OCI-LY1 (cell line): ENCODE measurements around the gene NSDHL.
"Not testable (repeated sequence)": the region's sequence is repeated elsewhere in the genome, so short reads cannot be mapped to it uniquely, and the experiment has no call there.

ENCODE experiments used
- H2AFZ ChIP-seq: fragments of 200-600 bp; sonication (generic), shearing (Covaris generic); 2 replicates; pipeline ENCODE4 v1.6.0; 2014; ENCODE audit warnings: antibody characterized with exemption, mild to moderate bottlenecking, low read length
- H3F3A ChIP-seq: fragments of 200-600 bp; sonication (generic), shearing (Covaris generic); 2 replicates; pipeline ENCODE4 v1.6.0; 2014; ENCODE audit warnings: mild to moderate bottlenecking, antibody characterized with exemption, low read length, moderate library complexity; ENCODE audit not compliant: insufficient read depth
- H3K27ac ChIP-seq: fragments of 200-600 bp; sonication (generic); 2 replicates; pipeline ENCODE4 v1.5.1; 2014; ENCODE audit warnings: low read length, mixed run types, mild to moderate bottlenecking, low read depth; ENCODE audit not compliant: poor library complexity, severe bottlenecking
- H3K27me3 ChIP-seq: fragments of 200-600 bp; sonication (generic); 2 replicates; pipeline ENCODE4 v1.6.0; 2014; ENCODE audit warnings: antibody characterized with exemption, mild to moderate bottlenecking, low read length, moderate library complexity; ENCODE audit not compliant: insufficient read depth
- H3K36me3 ChIP-seq: fragments of 200-600 bp; sonication (generic); 2 replicates; pipeline ENCODE4 v1.6.1; 2014; ENCODE audit warnings: mild to moderate bottlenecking, antibody characterized with exemption, low read length, moderate library complexity, mixed read lengths; ENCODE audit not compliant: insufficient read depth
- H3K4me1 ChIP-seq: fragments of 200-600 bp; sonication (generic); 2 replicates; pipeline ENCODE4 v1.5.1; 2014; ENCODE audit warnings: mild to moderate bottlenecking, low read length, moderate library complexity; ENCODE audit not compliant: insufficient read depth, severe bottlenecking
- H3K4me2 ChIP-seq: fragments of 200-600 bp; sonication (generic), shearing (Covaris generic); 2 replicates; pipeline ENCODE4 v1.6.1; 2014; ENCODE audit warnings: low read length
- H3K4me3 ChIP-seq: fragments of 200-600 bp; sonication (generic); 2 replicates; pipeline ENCODE4 v1.5.1; 2014; ENCODE audit warnings: low read length, low read depth, mild to moderate bottlenecking, mixed read lengths; ENCODE audit not compliant: poor library complexity, severe bottlenecking
- H3K79me2 ChIP-seq: fragments of 200-600 bp; shearing (Covaris generic); 2 replicates; pipeline ENCODE4 v1.6.1; 2016; ENCODE audit warnings: mixed run types, low read length, mixed read lengths; ENCODE audit not compliant: insufficient read depth
- H3K9ac ChIP-seq: fragments of 200-600 bp; sonication (generic), shearing (Covaris generic); 2 replicates; pipeline ENCODE4 v1.6.1; 2014; ENCODE audit warnings: mild to moderate bottlenecking, low read length, mixed read lengths
- H3K9me2 ChIP-seq: fragments of 200-600 bp; sonication (generic), shearing (Covaris generic); 2 replicates; pipeline ENCODE4 v1.6.1; 2014; ENCODE audit warnings: low read depth, mild to moderate bottlenecking, low read length, mixed read lengths
- H3K9me3 ChIP-seq: fragments of 200-600 bp; shearing (Covaris generic); 2 replicates; pipeline ENCODE4 v1.6.1; 2014; ENCODE audit warnings: low read length, mixed read lengths
- H4K20me1 ChIP-seq: fragments of 200-600 bp; sonication (generic), shearing (Covaris generic); 2 replicates; pipeline ENCODE4 v1.6.0; 2016; ENCODE audit warnings: mild to moderate bottlenecking, low read length; ENCODE audit not compliant: insufficient read depth
- EZH2 ChIP-seq: fragments of 200-600 bp; sonication (generic), shearing (Covaris generic); IDR thresholded peaks from 2 replicates; pipeline ENCODE4 v1.8.0; 2017; ENCODE audit warnings: borderline replicate concordance, mixed run types, mild to moderate bottlenecking, antibody characterized with exemption, low read length, moderate library complexity, mixed read lengths
- TF ChIP-seq, protein P1 (sequence below): fragments of 200-600 bp; sonication (generic), shearing (Covaris generic); IDR thresholded peaks from 2 replicates; pipeline ENCODE4 v1.5.1; 2017; ENCODE audit warnings: mild to moderate bottlenecking, antibody characterized with exemption, low read length, moderate library complexity, mixed read lengths

Gene NSDHL

DNA sequence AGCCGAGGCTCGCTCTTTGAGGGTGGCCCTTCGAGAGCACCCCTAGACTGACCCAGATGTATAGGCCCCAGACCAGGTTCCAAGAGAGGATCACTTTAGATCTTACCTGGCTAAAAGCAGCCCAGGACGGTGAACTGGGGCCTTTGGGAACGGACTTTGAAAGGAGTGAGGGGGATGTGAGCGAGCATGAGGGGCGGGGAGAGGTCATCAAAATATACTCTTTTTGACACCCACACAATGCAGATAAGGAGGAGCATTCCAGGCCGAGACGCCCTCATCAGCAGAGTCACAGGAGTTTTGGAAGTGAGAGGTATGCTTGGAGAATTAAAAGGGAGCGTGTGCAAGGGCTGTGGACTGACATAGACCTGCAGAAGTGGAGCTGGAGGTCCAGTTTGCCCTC, 528 bp downstream of the NSDHL start:
- TF ChIP-seq, protein P1, sequence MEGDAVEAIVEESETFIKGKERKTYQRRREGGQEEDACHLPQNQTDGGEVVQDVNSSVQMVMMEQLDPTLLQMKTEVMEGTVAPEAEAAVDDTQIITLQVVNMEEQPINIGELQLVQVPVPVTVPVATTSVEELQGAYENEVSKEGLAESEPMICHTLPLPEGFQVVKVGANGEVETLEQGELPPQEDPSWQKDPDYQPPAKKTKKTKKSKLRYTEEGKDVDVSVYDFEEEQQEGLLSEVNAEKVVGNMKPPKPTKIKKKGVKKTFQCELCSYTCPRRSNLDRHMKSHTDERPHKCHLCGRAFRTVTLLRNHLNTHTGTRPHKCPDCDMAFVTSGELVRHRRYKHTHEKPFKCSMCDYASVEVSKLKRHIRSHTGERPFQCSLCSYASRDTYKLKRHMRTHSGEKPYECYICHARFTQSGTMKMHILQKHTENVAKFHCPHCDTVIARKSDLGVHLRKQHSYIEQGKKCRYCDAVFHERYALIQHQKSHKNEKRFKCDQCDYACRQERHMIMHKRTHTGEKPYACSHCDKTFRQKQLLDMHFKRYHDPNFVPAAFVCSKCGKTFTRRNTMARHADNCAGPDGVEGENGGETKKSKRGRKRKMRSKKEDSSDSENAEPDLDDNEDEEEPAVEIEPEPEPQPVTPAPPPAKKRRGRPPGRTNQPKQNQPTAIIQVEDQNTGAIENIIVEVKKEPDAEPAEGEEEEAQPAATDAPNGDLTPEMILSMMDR = no peak
- H3K9me3 ChIP-seq = no peaks in the 10 kb centered on the region
- peak overlapping the region; percentile 90 for H3K9ac ChIP-seq
- peaks cover 19% of the 10 kb centered on the region for H3K36me3 ChIP-seq
- H2AFZ ChIP-seq = no peak overlapping the region
- no peaks in the 10 kb centered on the region for H3K27me3 ChIP-seq
- peak overlapping the region; percentile 88 for H3K4me3 ChIP-seq
- no peaks in the 10 kb centered on the region for H4K20me1 ChIP-seq
- peak overlapping the region; percentile 10 for H3K27ac ChIP-seq
- no peaks in the 10 kb centered on the region for H3F3A ChIP-seq
- H3K4me2 ChIP-seq = peak overlapping the region; percentile 90
- peaks cover 23% of the 10 kb centered on the region for H3K4me1 ChIP-seq
- no peaks in the 10 kb centered on the region for H3K9me2 ChIP-seq
- peaks cover 11% of the 10 kb centered on the region; the same call in 1 of the 2 replicates for H3K79me2 ChIP-seq

GRCh38 chrX:152832520-152832919, 1.7 kb downstream of the NSDHL start:
- Histone ChIP-seq H3K9ac (no peak overlapping the region), H3F3A (no peaks in the 10 kb centered on the region), H2AFZ (no peak overlapping the region), H3K9me2 (no peaks in the 10 kb centered on the region), H3K4me3 (peak overlapping the region; percentile 88), H3K79me2 (peaks cover 11% of the 10 kb centered on the region; the same call in 1 of the 2 replicates), H3K9me3 (no peaks in the 10 kb centered on the region), H4K20me1 (no peaks in the 10 kb centered on the region), H3K4me1 (peaks cover 23% of the 10 kb centered on the region), H3K36me3 (peaks cover 19% of the 10 kb centered on the region), H3K27ac (no peak overlapping the region), H3K4me2 (peak overlapping the region; percentile 90; the same call in 1 of the 2 replicates), H3K27me3 (no peaks in the 10 kb centered on the region)
- no peak for TF ChIP-seq EZH2
- TF ChIP-seq, protein P1 = no peak

- Histone ChIP-seq H3K4me3 (no peak overlapping the region), H3K4me2 (no peak overlapping the region), H3F3A (no peaks in the 10 kb centered on the region), H3K9me2 (no peaks in the 10 kb centered on the region), H2AFZ (no peak overlapping the region), H4K20me1 (no peaks in the 10 kb centered on the region), H3K9me3 (no peaks in the 10 kb centered on the region), H3K79me2 (peaks cover 11% of the 10 kb centered on the region; the same call in 1 of the 2 replicates), H3K27ac (no peak overlapping the region), H3K27me3 (no peaks in the 10 kb centered on the region), H3K36me3 (peaks cover 19% of the 10 kb centered on the region), H3K9ac (no peak overlapping the region), H3K4me1 (peaks cover 23% of the 10 kb centered on the region)
- no peak for TF ChIP-seq EZH2
- TF ChIP-seq, protein P1 = no peak
Measured at GRCh38 chrX:152833378-152833777, 2.5 kb downstream of the NSDHL start.

DNA sequence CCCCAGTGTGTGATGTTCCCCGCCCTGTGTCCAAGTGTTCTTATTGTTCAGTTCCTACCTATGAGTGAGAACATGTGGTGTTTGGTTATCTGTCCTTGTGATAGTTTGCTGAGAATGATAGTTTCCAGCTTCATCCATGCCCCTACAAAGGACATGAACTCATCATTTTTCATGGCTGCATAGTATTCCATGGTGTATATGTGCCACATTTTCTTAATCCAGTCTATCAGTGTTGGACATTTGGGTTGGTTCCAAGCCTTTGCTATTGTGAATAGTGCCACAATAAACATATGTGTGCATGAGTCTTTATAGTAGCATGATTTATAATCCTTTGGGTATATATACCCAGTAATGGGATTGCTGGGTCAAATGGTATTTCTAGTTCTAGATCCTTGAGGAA, 4.6 kb downstream of the NSDHL start:
- Histone ChIP-seq H3K79me2 (peaks cover 11% of the 10 kb centered on the region; the same call in 1 of the 2 replicates), H3K4me1 (peaks cover 14% of the 10 kb centered on the region), H3K36me3 (peaks cover 19% of the 10 kb centered on the region)
- not testable (repeated sequence) for H4K20me1 ChIP-seq, H3K9me3 ChIP-seq, H3F3A ChIP-seq, H3K27ac ChIP-seq, H3K9me2 ChIP-seq, H3K4me2 ChIP-seq, H3K4me3 ChIP-seq, H3K27me3 ChIP-seq, H2AFZ ChIP-seq, H3K9ac ChIP-seq
